HepG2 (cell line): ENCODE results near the gene ABCE1. TPM values are rescaled to one million over a fixed set of nuclear protein-coding genes. Genes with fewer than 3 reads are reported as not detected.

Experiments
- ATAC-seq: fragments of 200-7000 bp; cut with Tn5 transposase; 3 replicates; pipeline ENCODE4 v1.9.1; 2020; ENCODE audit warnings: mild to moderate bottlenecking, moderate library complexity
- BruUV-seq: library from RNA; stranded (reverse); fragments of 400-500 nt; replicated peaks from 2 replicates; lab custom pipeline; 2021; lab: Mats Ljungman, UMichigan
- CTCF ChIA-PET: fragments of 300-600 bp; formaldehyde crosslinking; extraction: SDS; loops from one replicate; lab custom pipeline; 2021; ENCODE audit warnings: low total read pairs, inconsistent platforms, low intra/inter-chr PET ratio; lab: Yijun Ruan, JAX
- POLR2A ChIA-PET: fragments of 350-600 bp; sonication (Branson Sonifier 250); formaldehyde crosslinking; loops from one replicate; lab custom pipeline; 2020; ENCODE audit warnings: antibody characterized with exemption, inconsistent platforms; lab: Yijun Ruan, JAX
- DNase-seq: peaks from one replicate; pipeline ENCODE4 v3.0.0-alpha.2; 2015; ENCODE audit warnings: low spot score
- FAIRE-seq: peaks from 3 replicates; lab custom pipeline; 2011; peaks lifted over from hg19 to GRCh38; lab: Jason Lieb, UNC
- H2AFZ ChIP-seq: one replicate; pipeline ENCODE4 v1.6.1; 2011; ENCODE audit warnings: low read length, inconsistent platforms
- H3K27ac ChIP-seq: fragments of 300-600 bp; 3 replicates; pipeline ENCODE4 v1.8.0; 2011; ENCODE audit warnings: mixed run types, mild to moderate bottlenecking, mixed read lengths, low read length, inconsistent platforms; ENCODE audit not compliant: insufficient read depth; ENCODE audit errors: extremely low read length
- H3K27me3 ChIP-seq, 2 experiments: fragments of 200-600 bp in 1 of 2; 2 replicates in 1 of 2; 3 replicates in 1 of 2; pipeline versions ENCODE4 v1.6.0 to v1.8.0; 2011; ENCODE audit warnings: low read length in 2 of 2, mild to moderate bottlenecking in 2 of 2, moderate library complexity in 2 of 2, inconsistent platforms in 1 of 2; ENCODE audit not compliant: insufficient read depth in 2 of 2, control insufficient read depth in 1 of 2
- H3K36me3 ChIP-seq, 2 experiments: fragments of 200-600 bp in 1 of 2; replicated peaks in 1 of 2; 2 replicates in 1 of 2; 3 replicates in 1 of 2; pipeline versions ENCODE4 v1.5.1 to v1.8.0; 2011; ENCODE audit warnings: low read length in 2 of 2, inconsistent platforms in 1 of 2; ENCODE audit not compliant: insufficient read depth in 2 of 2, control insufficient read depth in 1 of 2
- H3K4me1 ChIP-seq: 2 replicates; pipeline ENCODE4 v1.5.1; 2012; ENCODE audit warnings: low read length, inconsistent platforms; ENCODE audit not compliant: insufficient read depth
- H3K4me2 ChIP-seq: 2 replicates; pipeline ENCODE4 v1.6.0; 2011; ENCODE audit warnings: low read depth, low read length, inconsistent platforms
- H3K4me3 ChIP-seq, 3 experiments: fragments of 200-600 bp in 1 of 3; sonication (generic), shearing (Covaris generic) in 1 of 3; replicated peaks in 1 of 3; 2 replicates each; pipeline ENCODE4 v1.5.1; 2011 to 2016; ENCODE audit warnings: low read length in 3 of 3, inconsistent platforms in 2 of 3, low read depth in 2 of 3, mild to moderate bottlenecking in 2 of 3, control low read depth in 1 of 3, mixed read lengths in 1 of 3; ENCODE audit not compliant: insufficient read depth in 1 of 3
- H3K79me2 ChIP-seq: one replicate; pipeline ENCODE4 v1.6.1; 2011; ENCODE audit warnings: low read length, inconsistent platforms; ENCODE audit not compliant: insufficient read depth
- H3K9ac ChIP-seq: 2 replicates; pipeline ENCODE4 v1.6.0; 2011; ENCODE audit warnings: mild to moderate bottlenecking, low read depth, low read length, inconsistent platforms; ENCODE audit not compliant: insufficient read depth
- H3K9me3 ChIP-seq: 2 replicates; pipeline ENCODE4 v1.5.1; 2012; ENCODE audit warnings: mild to moderate bottlenecking, low read length
- H4K20me1 ChIP-seq: 2 replicates; pipeline ENCODE4 v1.6.0; 2011; ENCODE audit warnings: inconsistent platforms, mild to moderate bottlenecking, low read length, moderate library complexity; ENCODE audit not compliant: insufficient read depth
- ATF7 ChIP-seq, 2 experiments: fragments of 450-650 bp in 1 of 2; sonication (generic) in 1 of 2; formaldehyde crosslinking in 1 of 2; IDR thresholded peaks; 2 replicates each; pipeline versions ENCODE4 v1.4.0 to v1.6.1; 2016 to 2020; ENCODE audit warnings: antibody characterized with exemption in 1 of 2, mild to moderate bottlenecking in 1 of 2, missing genetic modification reagents in 1 of 2
- KLF15 ChIP-seq: sonication (generic); formaldehyde crosslinking; IDR thresholded peaks from 2 replicates; pipeline ENCODE4 v1.8.1; 2023; ENCODE audit warnings: borderline replicate concordance, mild to moderate bottlenecking, inconsistent platforms, missing genetic modification reagents, mixed read lengths
- NKX3-1 ChIP-seq: sonication (generic); formaldehyde crosslinking; IDR thresholded peaks from 2 replicates; pipeline ENCODE4 v1.5.0; 2020; ENCODE audit warnings: missing genetic modification reagents
- ZNF10 ChIP-seq: sonication (generic); formaldehyde crosslinking; IDR thresholded peaks from 2 replicates; pipeline ENCODE4 v1.4.0; 2020; ENCODE audit warnings: mild to moderate bottlenecking, low read depth, missing genetic modification reagents, borderline replicate concordance
- ZNF878 ChIP-seq: sonication (generic); formaldehyde crosslinking; IDR thresholded peaks from 2 replicates; pipeline ENCODE4 v1.8.1; 2023; ENCODE audit warnings: mild to moderate bottlenecking, missing genetic modification reagents, moderate library complexity
- ZZZ3 ChIP-seq: sonication (generic); formaldehyde crosslinking; IDR thresholded peaks from 2 replicates; pipeline ENCODE4 v1.4.0; 2020; ENCODE audit warnings: missing genetic modification reagents, mild to moderate bottlenecking, borderline replicate concordance
- WGBS: methylation state at CpG from one replicate; pipeline ENCODE4 v1.1.6; 2017; ENCODE audit warnings: low lambda C conversion rate; 5-methylcytosine and 5-hydroxymethylcytosine counted together
- in situ Hi-C: cut with HindIII; loops from 2 replicates; pipeline ENCODE4 v1.10.0; 2017; ENCODE audit warnings: low pct_unique_long_range_greater_than_20kb; ENCODE audit not compliant: extremely low pct_ligation_motif_present
- intact Hi-C: fragments of 100-400 bp; cut with micrococcal nuclease; formaldehyde crosslinking; loops from one replicate; pipeline ENCODE4 v1.10.0; 2022; ENCODE audit not compliant: unreplicated experiment
- polyA plus RNA-seq, 8 experiments: library from polyadenylated mRNA; depleted of rRNA in 3 of 8; stranded (reverse) in 7 of 8; unstranded in 1 of 8; fragments of >200 nt; fragmentation: Illumina TruSeq in 4 of 8; extraction: Trizol in 4 of 8; gene quantifications; 2 replicates each; pipeline versions ENCODE4 v1.2.1 to v1.2.3, GENCODE V29; 2011 to 2016; ENCODE audit warnings: low read depth in 4 of 8, missing spikeins in 1 of 8, mixed read lengths in 1 of 8; ENCODE audit not compliant: insufficient read depth in 1 of 8
- total RNA-seq, 5 experiments: library from RNA; depleted of rRNA; stranded (reverse); fragments of >200 nt; fragmentation: Illumina TruSeq; extraction: Trizol; gene quantifications; 2 replicates each; pipeline ENCODE4 v1.2.3, GENCODE V29; 2016; ENCODE audit warnings: low read depth in 1 of 5
- TF ChIP-seq, protein P1 (sequence below): sonication (generic); formaldehyde crosslinking; IDR thresholded peaks from 2 replicates; pipeline ENCODE4 v1.4.0; 2020; ENCODE audit warnings: mild to moderate bottlenecking, missing genetic modification reagents

ABCE1 gene
- total and polyA plus RNA-seq, 2 of the 13 experiments (the other 11 are each of a cell fraction or from before 2014, with no cell fraction given), result 50.8 to 139 TPM

DNA sequence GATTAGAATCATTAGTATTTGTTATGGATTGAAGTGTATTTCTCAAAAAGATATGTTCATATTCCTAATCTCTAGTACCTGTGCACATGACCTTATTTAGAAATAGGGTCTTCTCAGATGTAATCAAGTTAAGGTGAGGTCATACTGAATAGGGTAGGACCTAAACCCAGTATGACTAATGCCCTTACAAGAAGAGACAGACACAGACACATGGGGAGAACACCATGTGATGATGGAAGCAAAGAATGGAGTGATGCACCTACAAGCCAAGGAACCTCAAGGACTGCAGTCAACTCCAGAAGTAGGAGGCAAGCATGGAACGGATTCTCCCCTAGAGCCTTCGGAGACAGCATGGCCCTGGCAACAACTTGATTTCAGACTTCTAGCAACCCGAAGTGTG is 50.9 kb downstream of the ABCE1 start:
- no peaks in the 10 kb centered on the region for H3K79me2 ChIP-seq
- in situ Hi-C loops, result no loop called here
- no peaks in the 10 kb centered on the region for H3K27me3 ChIP-seq
- no peaks in the 10 kb centered on the region for H4K20me1 ChIP-seq
- H3K27ac ChIP-seq, result no peak overlapping the region
- H2AFZ ChIP-seq, result no peak overlapping the region
- peaks cover 14 to 79% of the 10 kb centered on the region in 2 experiments for H3K36me3 ChIP-seq
- H3K4me2 ChIP-seq, result no peak overlapping the region
- CTCF ChIA-PET, result no interaction called here
- ATAC-seq (no peak), FAIRE-seq (no peak), DNase-seq (no peak)
- intact Hi-C loops, result no loop called here
- BruUV-seq, result no TSS peak
- POLR2A ChIA-PET, result no interaction called here
- 96% methylated on average over 3 of the region's 3 CpGs for WGBS
- H3K4me3 ChIP-seq, result no peak overlapping the region
- H3K4me1 ChIP-seq, result no peaks in the 10 kb centered on the region
- TF ChIP-seq ZNF878 (CRISPR knock-in tag), result no peak
- no peak for TF ChIP-seq NKX3-1
- TF ChIP-seq, protein P1, sequence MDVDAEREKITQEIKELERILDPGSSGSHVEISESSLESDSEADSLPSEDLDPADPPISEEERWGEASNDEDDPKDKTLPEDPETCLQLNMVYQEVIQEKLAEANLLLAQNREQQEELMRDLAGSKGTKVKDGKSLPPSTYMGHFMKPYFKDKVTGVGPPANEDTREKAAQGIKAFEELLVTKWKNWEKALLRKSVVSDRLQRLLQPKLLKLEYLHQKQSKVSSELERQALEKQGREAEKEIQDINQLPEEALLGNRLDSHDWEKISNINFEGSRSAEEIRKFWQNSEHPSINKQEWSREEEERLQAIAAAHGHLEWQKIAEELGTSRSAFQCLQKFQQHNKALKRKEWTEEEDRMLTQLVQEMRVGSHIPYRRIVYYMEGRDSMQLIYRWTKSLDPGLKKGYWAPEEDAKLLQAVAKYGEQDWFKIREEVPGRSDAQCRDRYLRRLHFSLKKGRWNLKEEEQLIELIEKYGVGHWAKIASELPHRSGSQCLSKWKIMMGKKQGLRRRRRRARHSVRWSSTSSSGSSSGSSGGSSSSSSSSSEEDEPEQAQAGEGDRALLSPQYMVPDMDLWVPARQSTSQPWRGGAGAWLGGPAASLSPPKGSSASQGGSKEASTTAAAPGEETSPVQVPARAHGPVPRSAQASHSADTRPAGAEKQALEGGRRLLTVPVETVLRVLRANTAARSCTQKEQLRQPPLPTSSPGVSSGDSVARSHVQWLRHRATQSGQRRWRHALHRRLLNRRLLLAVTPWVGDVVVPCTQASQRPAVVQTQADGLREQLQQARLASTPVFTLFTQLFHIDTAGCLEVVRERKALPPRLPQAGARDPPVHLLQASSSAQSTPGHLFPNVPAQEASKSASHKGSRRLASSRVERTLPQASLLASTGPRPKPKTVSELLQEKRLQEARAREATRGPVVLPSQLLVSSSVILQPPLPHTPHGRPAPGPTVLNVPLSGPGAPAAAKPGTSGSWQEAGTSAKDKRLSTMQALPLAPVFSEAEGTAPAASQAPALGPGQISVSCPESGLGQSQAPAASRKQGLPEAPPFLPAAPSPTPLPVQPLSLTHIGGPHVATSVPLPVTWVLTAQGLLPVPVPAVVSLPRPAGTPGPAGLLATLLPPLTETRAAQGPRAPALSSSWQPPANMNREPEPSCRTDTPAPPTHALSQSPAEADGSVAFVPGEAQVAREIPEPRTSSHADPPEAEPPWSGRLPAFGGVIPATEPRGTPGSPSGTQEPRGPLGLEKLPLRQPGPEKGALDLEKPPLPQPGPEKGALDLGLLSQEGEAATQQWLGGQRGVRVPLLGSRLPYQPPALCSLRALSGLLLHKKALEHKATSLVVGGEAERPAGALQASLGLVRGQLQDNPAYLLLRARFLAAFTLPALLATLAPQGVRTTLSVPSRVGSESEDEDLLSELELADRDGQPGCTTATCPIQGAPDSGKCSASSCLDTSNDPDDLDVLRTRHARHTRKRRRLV (CRISPR knock-in tag), result no peak
- no peak for TF ChIP-seq KLF15 (CRISPR knock-in tag)
- TF ChIP-seq ZNF10 (CRISPR knock-in tag), result no peak
- 0 out of 2 replicates have a peak, but pooled peaks have one; percentile 6 for TF ChIP-seq ATF7 (IDR thresholded peaks at IDR 0.05)
- no peak for TF ChIP-seq ATF7 (CRISPR knock-in tag; IDR thresholded peaks at IDR 0.05)
- TF ChIP-seq ZZZ3 (CRISPR knock-in tag), result no peak
- no peaks in the 10 kb centered on the region for H3K9me3 ChIP-seq
- no peak overlapping the region for H3K9ac ChIP-seq
